HG03280 (cell line): Measurements from ENCODE around the gene RIPOR2.
A peak's percentile ranks its signal among the peaks of the same experiment; 100 is the strongest.
"Not testable (repeated sequence)": the region's sequence is repeated elsewhere in the genome, so short reads cannot be mapped to it uniquely, and the experiment has no call there.

Experiments
- ATAC-seq: cut with Tn5 transposase; IDR thresholded peaks from one replicate; pipeline ENCODE4 v1.9.1; 2021; ENCODE audit warnings: mild to moderate bottlenecking, moderate library complexity; ENCODE audit not compliant: unreplicated experiment

RIPOR2 gene

DNA sequence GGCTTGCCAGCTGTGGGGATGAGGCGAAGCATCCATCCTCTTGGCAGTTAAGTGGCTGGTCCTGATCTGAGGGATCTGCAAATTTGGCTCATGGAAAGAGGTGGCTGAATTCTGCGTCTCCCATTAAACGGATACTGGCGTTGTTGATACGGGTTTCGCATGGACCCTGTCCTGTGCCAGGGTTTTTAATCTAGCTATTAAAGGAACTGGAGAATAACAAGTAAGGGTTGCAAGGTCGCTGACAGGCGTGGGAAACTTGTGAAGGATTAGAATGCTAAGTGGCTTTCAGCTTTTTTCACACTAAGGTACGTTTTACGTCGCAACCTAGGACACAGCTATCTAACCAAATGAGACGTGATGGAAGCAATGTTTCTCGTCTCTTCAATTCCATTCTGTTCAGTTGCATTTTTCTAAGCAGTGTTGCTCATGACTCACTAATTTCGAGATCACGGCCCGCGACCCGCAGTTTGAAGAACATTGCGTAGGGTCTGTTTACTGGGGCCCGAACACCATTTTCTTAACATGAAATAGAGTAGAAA lies 160.2 kb downstream of the RIPOR2 start:
- ATAC-seq, result peak; percentile 0

- ATAC-seq, result peak; percentile 93
These were observed 160.9 kb downstream of the RIPOR2 start, which contains the start of gene GMNN for GRCh38 chr6:24774696-24775519. Gene GMNN, plus strand, starts transcription at chr6:24774937. Its CDS starts 2,310 bp downstream, at chr6:24777247.

DNA sequence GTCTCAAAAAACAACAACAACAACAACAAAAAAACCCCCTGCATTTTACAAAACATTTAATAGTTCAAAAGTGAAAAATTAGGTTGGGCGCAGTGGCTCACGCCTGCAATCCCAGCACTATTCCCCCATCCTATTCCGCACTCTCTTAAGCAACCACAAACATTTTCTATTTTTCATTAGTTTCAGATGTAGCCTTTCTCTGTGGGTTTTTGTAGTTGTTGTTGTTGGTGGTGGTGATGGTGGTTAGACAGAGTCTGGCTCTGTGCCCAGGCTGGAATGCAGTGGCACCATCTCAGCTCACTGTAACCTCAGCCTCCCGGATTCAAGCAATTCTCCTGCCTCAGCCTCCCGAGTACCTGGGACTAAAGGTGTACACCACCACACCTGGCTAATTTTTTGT lies 167.4 kb downstream of the RIPOR2 start:
- ATAC-seq, result no peak

GRCh38 chr6:24766680-24767462 lies 168.9 kb downstream of the RIPOR2 start:
- peak; percentile 52 for ATAC-seq

- not testable (repeated sequence) for ATAC-seq
These were observed 169.8 kb downstream of the RIPOR2 start for GRCh38 chr6:24765968-24766367.

- ATAC-seq, result not testable (repeated sequence)
These were observed 170.6 kb downstream of the RIPOR2 start for GRCh38 chr6:24764833-24765828.

DNA sequence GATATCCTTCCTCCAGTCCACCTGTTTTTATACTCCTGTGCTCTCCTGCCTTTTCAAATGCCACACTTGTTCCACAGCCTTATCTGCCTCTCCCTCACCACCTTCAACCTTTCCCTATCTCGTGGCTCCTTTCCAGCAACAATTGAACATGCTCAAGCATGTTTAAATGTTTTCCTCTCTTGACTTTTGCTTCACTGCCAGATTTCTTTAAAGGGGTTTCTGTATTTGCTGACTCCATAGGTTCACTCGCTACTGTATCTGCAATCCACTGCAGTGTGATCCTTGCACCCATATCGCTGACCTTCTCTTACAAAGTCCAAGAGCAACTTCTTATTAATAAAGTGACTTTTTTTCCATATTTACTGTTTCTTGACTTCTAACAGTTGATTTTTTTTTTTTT lies 172.2 kb downstream of the RIPOR2 start:
- no peak for ATAC-seq

GRCh38 chr6:24761851-24762250 lies 173.9 kb downstream of the RIPOR2 start:
- no peak for ATAC-seq

GRCh38 chr6:24761193-24761835 lies 174.4 kb downstream of the RIPOR2 start:
- ATAC-seq, result no peak

GRCh38 chr6:24760210-24760609 lies 175.6 kb downstream of the RIPOR2 start:
- no peak for ATAC-seq

DNA sequence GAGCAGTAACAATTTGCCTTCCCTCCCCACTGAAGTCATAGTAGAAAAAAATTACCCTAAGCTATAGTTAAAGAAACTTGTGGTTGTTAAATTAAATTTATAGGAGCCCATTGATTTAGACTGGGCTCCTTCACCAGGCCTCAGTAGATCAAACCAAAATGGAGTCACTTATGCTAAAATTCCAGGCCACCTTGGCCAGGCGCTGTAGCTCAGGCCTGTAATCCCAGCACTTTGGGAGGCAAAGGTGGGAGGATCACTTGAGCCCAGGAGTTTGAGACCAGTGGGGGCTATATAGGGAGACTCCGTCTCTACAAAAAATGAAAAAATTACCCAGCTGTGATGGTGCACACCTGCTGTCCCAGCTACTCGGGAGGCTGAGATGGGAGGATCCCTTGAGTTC lies 176.0 kb downstream of the RIPOR2 start:
- no peak for ATAC-seq

DNA sequence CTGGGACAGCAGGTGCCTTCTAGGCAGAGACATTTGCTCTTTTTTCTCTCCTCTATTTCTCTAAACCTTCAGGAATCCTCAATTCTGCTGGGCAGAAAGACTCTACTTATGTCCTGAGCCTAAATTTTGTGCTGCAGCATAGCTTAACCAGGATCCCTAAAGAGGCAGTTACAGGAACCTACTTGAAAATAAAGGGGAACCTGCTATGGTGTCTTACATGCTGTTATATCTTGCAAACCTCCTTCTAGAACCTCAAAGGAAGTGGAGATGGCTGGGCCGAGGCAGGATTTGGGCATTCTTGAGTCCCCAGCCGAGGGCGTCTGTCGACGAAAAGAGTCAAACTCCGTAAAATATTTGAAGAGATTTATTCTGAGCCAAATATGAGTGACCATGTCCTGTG lies 178.1 kb downstream of the RIPOR2 start:
- ATAC-seq, result no peak

- no peak for ATAC-seq
These were observed 180.5 kb downstream of the RIPOR2 start for GRCh38 chr6:24755279-24755678.

- ATAC-seq, result not testable (repeated sequence)
These were observed 181.4 kb downstream of the RIPOR2 start for GRCh38 chr6:24754378-24754777.
